ENCODE data around the gene NDOR1.

The NDOR1 gene

GRCh38 chr9:137199411-137200121, 5.9 kb upstream of the NDOR1 start:
- no peak for DNase-seq (ENCODE audit: low spot score)

DNA sequence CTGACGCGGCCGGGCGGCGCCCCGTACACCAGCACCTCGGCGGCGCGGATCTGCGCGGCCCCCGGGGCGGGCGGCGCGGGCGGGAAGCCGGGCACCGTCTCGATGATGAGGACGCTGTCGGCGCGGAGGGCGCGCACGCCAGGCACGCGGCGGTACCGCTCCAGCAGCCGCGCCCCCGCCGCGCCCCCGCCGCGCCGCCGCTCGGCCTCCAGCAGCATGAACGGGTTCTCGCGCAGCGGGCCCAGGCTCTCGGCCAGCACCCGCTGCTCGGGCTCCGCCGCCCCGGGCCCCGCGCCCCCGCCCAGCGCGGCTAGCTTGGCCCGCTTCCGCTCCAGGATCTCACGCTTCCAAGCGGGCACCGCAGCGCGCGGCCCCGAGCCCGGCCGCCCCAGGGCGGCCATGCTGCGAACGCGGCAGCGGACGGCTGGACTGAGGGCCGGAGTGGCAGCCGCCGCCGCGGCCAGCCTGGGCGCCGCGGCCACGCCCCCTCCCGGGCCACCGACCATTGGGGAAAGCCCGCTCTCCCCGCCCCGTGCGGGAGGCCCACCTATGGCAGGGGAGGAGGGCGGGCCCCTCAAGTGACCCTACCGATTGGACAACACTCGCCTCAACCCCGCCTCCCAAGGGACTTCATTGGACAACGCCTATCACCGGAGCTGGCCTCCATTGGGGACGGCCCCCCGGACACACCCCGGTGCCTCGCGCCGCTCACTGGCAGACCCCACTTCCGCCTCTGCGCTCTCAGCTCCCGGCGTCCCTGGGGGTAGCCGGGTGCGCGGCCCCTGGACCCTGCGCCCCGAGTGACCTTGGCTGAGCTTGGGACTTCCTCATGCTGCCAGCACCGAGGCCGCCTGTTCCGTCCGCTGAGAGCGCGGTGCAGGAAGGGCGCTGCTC, 4.9 kb upstream of the NDOR1 start, which contains the start of gene TPRN:
Gene TPRN, minus strand, starts transcription at position 431 of the 894 bp plus-strand sequence. Its CDS starts 30 bp downstream, at position 401.
- peak; percentile 100 for DNase-seq (ENCODE audit: low spot score)

DNA sequence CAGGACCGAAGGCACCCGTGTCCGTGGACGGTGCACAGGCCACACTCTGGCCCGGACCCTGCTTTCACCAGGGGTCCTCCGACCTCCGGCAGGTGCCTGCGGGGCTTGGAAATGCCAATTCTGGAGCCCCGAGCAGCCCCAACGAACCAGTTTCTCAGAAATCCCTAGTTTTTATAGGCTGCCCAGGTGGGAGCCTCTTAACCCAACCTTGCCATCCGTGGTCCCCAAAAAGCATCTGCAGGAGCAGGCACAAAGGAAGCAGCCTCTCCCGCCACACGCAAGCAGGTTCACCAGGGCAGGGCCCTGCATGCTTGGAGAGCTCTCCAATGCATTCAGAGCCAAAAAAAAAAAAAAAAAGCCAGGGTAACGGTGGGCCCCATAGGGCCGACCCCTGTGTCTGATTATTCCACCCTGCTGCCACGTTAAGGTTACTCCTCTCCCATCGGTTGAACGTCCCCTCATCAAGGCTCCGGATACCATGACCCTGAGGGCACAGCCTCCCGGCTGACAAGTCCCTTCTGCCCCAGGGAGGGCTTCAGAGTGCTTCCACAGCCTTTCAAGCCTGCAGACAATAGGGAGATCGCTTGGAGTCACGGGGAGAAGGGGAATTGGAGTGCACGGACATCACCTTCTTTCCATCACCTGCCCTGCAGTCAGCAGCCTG, 4.2 kb upstream of the NDOR1 start:
- DNase-seq (ENCODE audit: low spot score): no peak

GRCh38 chr9:137202966-137203365, 2.5 kb upstream of the NDOR1 start:
- DNase-seq (ENCODE audit: low spot score): no peak

- no peak for DNase-seq (ENCODE audit: low spot score)
Measured at GRCh38 chr9:137204731-137205125, 772 bp upstream of the NDOR1 start.

- no peak for DNase-seq (ENCODE audit: low spot score)
Measured at GRCh38 chr9:137206602-137207001, 1.1 kb downstream of the NDOR1 start.

GRCh38 chr9:137211532-137211931, 6.0 kb downstream of the NDOR1 start:
- DNase-seq (ENCODE audit: low spot score): no peak

- no peak for DNase-seq (ENCODE audit: low spot score)
Measured at GRCh38 chr9:137212520-137212919, 7.0 kb downstream of the NDOR1 start.

DNA sequence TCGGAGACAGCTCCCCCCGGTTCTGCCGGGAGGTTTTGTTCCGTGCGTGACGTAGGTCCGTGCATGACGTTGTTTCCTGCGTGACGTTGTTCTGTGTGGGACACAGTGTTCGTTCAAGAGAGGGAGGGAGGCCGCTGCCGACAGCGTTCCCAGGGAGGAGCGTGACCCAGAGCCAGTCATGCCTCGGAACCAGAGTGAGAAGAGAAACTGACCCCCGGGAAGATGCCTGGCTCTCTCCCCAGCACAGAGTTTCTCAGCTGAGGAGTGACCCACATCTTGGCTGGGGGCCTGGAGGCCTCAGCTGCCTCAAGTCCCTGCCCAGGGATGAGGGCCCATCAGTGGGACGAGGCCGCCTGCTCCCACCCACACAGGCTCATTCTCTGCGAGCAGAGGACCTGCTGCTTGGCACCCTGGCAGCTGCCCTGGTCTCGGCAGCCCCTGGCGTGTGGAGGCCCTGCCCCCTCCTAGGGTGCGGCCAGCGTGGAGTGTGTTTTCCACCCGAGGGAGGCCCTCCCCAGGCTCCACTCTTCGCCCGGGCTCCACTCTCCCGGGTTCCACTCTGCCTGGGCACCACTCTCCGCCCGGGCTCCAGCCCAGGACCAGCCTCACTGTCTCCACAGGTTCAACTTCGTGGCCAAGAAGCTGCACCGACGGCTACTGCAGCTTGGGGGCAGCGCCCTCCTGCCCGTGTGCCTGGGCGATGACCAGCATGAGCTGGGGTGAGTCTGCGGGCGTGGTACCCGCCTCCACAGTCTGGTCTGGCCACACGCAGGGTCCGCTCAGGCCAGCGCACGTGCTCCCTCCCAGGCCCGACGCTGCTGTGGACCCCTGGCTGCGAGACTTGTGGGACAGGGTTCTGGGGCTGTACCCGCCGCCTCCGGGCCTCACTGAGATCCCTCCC, 7.9 kb downstream of the NDOR1 start:
- DNase-seq (ENCODE audit: low spot score): no peak

DNA sequence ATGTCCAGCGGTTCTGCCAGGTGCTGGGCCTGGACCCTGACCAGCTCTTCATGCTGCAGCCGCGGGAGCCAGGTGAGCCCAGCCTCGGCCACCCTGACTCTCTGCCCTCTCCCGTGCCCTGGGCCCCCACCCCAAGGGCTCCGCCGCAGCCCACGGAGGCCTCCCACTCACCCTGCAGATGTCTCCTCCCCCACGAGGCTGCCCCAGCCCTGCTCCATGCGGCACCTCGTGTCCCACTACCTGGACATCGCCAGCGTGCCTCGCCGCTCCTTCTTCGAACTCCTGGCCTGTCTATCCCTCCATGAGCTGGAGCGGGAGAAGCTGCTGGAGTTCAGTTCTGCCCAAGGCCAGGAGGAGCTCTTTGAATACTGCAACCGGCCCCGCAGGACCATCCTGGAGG, 9.1 kb downstream of the NDOR1 start:
- no peak for DNase-seq (ENCODE audit: low spot score)

DNA sequence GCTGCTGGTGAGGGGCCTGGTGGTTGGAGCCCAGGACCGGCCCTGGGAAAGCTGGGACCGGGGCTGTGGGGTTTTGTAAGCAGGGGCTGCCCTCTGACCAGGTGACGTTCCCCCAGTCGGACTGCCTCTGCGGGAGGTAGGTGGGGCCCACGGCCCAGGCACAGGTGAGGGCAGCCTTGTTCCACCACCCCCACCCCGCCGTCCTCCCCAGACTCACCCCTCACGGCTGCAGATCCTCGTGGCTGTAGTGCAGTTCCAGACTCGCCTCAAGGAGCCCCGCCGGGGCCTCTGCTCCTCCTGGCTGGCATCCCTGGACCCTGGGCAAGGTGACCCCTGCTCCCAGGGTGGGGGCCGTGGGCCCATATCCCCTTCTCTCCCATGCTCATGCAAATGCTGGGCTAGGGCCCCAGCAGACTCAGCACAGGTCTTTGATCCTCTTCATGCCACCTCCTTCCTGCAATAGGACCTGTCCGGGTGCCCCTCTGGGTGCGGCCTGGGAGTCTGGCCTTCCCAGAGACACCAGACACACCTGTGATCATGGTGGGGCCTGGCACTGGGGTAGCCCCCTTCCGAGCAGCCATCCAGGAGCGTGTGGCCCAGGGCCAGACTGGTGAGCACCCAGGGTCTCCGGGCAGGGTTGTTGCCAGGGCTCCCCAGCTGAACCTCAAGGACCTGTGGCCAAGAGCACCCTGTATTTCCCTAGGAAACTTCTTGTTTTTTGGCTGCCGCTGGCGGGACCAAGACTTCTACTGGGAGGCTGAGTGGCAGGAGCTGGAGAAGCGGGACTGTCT, 9.9 kb downstream of the NDOR1 start:
- DNase-seq (ENCODE audit: low spot score): no peak

GRCh38 chr9:137216188-137216965, 10.9 kb downstream of the NDOR1 start:
- no peak for DNase-seq (ENCODE audit: low spot score)

DNA sequence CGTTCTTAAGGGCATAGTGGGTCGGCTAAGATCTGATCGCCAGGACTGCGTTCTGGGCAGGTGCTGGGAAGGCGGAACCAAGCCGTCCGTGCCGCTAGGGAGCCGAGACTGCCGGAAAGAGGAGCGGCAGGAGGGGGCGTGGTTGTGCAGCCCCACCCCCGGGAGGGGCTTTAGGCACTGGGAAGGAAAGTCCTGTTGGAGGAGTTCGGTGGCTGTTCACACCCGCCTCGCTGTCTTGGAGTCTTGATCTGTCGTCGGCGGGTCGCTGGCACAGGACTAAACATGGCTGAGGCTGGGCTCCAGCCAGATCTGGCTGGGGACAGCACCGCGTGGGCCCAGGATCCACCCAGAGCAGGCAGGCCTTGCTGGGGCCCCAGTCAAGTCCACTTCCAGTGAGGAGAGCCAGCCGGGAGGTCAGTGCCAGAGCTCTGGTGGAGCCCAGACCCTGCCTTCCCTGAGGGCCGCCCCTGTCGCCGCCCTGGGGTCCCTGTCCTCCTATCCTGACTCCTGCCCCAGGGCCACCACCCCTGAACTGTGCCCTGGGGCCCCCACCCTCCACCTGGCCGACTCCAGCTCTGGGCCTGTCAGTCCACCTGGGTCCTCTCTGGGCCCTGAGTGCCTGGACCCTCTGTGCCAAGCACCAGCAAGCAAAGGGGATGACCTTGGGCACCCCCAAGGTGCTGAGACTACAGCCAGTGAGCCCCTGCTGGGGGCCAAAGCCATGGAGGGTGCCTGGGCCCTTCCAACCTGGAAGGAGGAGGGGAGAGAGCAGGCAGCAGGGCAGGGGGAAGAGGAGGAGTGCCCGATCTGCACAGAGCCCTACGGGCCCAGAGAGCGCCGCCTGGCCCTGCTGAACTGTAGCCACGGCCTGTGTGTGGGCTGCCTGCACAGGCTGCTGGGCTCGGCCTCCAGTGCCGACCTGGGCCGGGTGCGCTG, 12.0 kb downstream of the NDOR1 start:
- peak; percentile 94 for DNase-seq (ENCODE audit: low spot score)

GRCh38 chr9:137218212-137218753, 12.8 kb downstream of the NDOR1 start:
- no peak for DNase-seq (ENCODE audit: low spot score)

GRCh38 chr9:137218754-137219271, 13.3 kb downstream of the NDOR1 start:
- peak; percentile 89 for DNase-seq (ENCODE audit: low spot score)

- DNase-seq (ENCODE audit: low spot score): no peak
Measured at GRCh38 chr9:137219757-137220316, 14.3 kb downstream of the NDOR1 start.

DNA sequence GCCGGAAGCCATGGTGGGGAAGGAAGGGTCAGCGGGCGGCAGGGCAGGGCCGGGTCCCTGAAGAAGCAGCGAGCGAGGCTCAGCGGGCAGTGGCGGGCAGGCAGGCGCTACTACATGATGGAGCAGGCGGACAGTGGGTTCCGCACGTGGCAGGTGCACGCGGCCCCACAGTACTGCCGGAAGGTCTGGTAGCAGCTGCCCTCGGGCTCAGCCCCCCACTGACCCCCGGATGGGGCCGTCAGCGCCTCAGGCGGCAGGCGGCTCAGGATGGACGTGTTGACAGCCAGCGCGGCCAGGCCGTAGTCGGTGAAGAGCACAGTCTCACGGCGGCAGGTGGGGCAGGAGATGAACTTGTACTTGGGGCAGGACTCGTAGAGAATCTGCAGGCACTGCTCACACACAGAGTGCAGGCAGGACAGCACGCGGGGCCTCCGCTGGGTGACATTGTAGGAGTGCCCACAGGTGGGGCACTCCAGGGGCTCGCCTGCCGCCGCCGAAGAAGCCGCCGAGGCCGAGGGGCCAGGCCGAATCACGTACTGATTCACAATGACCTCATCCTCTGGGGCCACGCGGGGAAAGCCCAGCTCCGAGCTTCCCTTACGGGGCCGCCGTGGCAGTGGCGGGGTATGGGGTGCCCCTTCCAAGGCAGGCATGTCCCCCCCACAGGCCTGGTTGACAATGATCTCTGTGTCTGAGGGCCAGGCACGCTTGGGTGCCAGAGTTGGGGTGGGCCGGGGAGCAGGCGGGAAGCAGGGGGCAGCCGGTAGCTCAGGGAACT, 15.0 kb downstream of the NDOR1 start:
- DNase-seq (ENCODE audit: low spot score): no peak
